Epithelial cell of prostate (primary cell): Measurements from ENCODE around the gene ADCY3.

Source experiments
- DNase-seq: peaks from one replicate; pipeline ENCODE4 v3.0.0-alpha.2; 2011; ENCODE audit warnings: low read depth, low spot score
- H3K27ac ChIP-seq: fragments of 450-650 bp; 2 replicates; pipeline ENCODE4 v1.5.1; 2017; ENCODE audit warnings: mild to moderate bottlenecking

The ADCY3 gene

GRCh38 chr2:24881623-24882022 lies 38.4 kb downstream of the ADCY3 start:
- H3K27ac ChIP-seq = no peak overlapping the region
- no peak for DNase-seq

DNA sequence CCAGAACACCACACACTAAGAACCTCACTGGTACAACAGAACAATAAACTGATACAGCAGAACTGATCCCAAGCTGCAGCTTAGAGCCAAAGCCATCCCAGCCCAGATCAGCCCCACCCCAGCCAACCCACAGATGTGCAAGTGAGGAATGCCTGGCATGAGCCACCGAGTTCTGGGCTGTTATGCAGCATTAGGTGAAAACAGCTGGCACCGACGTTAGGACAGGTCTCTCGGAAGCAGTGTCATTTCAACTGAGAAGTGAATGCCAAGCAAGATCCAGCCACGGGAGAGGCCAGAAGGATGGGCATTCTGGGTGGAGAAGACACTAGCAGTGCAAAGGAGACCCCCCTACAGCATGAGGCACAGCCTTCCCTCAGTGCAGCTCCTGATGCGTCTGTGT lies 38.9 kb downstream of the ADCY3 start:
- no peak overlapping the region for H3K27ac ChIP-seq
- no peak for DNase-seq

- H3K27ac ChIP-seq = no peak overlapping the region
- no peak for DNase-seq
Observed at GRCh38 chr2:24878341-24878740, 41.7 kb downstream of the ADCY3 start.

DNA sequence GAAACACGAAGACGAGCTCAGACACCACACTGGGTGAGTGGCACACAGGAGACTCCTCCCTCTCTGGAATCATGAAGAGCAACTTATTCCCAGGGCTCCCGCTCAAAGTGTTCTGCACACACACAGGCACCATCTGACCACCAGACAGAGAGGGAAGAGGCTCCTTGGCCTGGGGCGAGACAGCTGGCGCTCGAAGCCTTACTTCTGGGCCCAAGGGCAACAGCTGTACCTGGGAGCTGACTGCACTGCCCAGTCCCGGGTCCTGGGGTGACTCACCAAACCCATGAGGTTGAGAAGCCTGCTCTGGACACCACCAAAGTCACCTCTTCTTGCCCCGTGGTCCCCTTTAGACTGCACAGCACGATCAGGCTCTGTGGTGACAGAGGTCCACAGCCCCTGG lies 42.4 kb downstream of the ADCY3 start:
- no peak for DNase-seq
- no peak overlapping the region for H3K27ac ChIP-seq

DNA sequence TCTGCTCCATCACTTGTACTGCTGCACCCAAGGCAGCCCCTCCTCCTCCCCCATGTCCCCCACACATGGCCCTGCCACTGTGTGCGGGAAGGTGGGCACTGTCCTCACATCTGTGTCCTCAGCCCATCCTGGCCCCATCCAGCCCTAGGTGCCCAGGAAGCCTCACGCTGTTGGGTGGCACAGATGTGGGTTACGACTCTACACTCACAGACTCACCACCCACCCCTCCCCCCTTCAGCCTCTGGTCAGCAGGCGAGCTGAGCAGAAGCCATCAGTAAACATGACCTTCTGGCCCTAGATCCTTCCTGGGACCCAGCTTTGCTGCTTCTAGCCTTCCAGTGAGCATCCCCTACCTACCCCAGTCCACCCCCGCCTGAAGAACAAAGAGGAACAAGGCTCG lies 43.0 kb downstream of the ADCY3 start:
- no peak for DNase-seq
- H3K27ac ChIP-seq = no peak overlapping the region

GRCh38 chr2:24875901-24876300 lies 44.1 kb downstream of the ADCY3 start:
- no peak overlapping the region for H3K27ac ChIP-seq
- DNase-seq = no peak

- DNase-seq = no peak
- no peak overlapping the region for H3K27ac ChIP-seq
Observed at GRCh38 chr2:24875272-24875671, 44.8 kb downstream of the ADCY3 start.

- no peak overlapping the region for H3K27ac ChIP-seq
- DNase-seq = no peak
Observed at GRCh38 chr2:24874035-24874434, 46.0 kb downstream of the ADCY3 start.

GRCh38 chr2:24873619-24874018 lies 46.4 kb downstream of the ADCY3 start:
- DNase-seq = no peak
- no peak overlapping the region for H3K27ac ChIP-seq

GRCh38 chr2:24872344-24873115 lies 47.5 kb downstream of the ADCY3 start:
- DNase-seq = no peak
- no peak overlapping the region for H3K27ac ChIP-seq

GRCh38 chr2:24871852-24872333 lies 48.1 kb downstream of the ADCY3 start:
- H3K27ac ChIP-seq = no peak overlapping the region
- DNase-seq = no peak

- no peak overlapping the region for H3K27ac ChIP-seq
- DNase-seq = no peak
Observed at GRCh38 chr2:24870891-24871705, 48.9 kb downstream of the ADCY3 start.

DNA sequence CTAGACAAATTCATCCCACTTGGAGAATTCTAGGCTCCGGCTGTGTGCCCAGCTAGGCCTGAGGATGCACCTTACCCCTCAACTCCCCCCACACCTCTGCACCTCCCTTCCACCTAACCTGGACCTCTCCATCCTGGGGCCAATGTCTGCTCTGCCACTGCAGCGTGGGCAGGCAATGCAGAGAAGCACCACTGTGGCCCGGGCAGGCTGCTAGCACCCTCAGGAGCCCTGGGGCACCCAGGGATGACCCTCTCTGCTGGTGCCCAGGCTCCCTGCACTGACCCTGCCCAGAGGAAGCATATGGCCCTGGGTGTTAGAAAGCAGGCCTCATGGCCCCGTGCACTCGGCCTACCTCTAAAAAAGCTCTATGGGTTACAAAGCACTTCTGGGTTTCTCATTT lies 49.6 kb downstream of the ADCY3 start:
- no peak for DNase-seq
- no peak overlapping the region for H3K27ac ChIP-seq

DNA sequence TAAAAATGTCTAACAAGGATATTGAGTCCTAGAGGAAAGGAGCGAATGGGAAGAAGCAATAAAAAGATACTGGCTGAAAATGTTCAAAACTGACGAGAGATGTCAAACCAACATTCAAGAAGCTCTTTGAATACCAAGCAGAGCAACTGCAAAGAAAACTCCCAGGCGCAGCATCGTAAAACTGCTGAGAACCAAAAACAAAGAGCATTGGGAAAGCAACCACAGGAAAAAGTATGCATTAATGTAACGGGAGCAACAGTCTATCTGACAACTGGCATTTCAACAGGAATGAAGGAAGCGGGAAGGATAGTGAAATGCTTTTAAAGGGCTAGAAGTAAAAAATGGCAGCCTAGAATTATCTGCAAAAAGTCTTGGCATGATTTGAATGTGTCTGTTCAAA lies 53.1 kb downstream of the ADCY3 start:
- H3K27ac ChIP-seq = no peak overlapping the region
- no peak for DNase-seq

GRCh38 chr2:24863641-24864040 lies 56.4 kb downstream of the ADCY3 start:
- no peak for DNase-seq
- H3K27ac ChIP-seq = no peak overlapping the region

DNA sequence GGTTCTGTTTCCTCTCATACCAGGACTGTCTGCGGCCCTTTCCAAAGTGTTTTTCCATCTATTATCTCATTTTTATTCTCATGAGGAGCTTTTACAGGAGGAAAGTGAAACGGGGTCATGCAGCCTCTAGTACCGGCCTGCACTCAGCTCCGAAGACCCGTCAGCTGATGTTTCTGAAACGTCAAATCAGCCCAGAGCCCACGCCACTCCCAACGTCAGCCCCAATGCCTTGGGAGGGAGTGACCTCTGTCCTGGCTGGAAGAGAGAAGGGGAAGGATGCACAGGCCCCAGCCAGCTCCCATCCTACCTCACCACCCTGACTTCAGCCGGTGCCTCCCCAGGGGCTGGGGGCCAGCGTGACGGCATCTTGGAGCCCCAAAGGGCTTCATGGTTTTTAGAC lies 58.5 kb downstream of the ADCY3 start:
- no peak overlapping the region for H3K27ac ChIP-seq
- no peak for DNase-seq

GRCh38 chr2:24860631-24861030 lies 59.4 kb downstream of the ADCY3 start:
- DNase-seq = no peak
- no peak overlapping the region for H3K27ac ChIP-seq

GRCh38 chr2:24859968-24860600 lies 60.0 kb downstream of the ADCY3 start:
- no peak overlapping the region for H3K27ac ChIP-seq
- no peak for DNase-seq

DNA sequence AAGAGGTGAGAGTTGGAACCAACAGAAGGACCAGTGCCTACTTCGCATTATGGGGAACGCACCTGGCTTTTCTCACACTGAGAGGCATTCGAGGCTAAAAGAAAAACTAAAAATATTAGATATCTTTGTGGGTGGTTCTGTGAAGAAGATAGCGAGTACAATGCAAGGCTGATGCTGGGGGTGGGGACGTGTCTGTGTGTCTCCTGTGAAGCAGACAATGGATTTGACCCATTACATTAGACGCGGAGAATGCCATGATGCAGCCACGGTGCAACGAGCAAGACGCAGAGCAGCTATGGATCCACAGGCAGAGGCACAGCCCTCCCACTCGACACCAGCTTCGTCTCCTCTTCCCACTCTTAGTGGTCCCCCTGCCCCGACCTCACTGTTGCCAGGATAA lies 61.0 kb downstream of the ADCY3 start:
- no peak overlapping the region for H3K27ac ChIP-seq
- DNase-seq = no peak

DNA sequence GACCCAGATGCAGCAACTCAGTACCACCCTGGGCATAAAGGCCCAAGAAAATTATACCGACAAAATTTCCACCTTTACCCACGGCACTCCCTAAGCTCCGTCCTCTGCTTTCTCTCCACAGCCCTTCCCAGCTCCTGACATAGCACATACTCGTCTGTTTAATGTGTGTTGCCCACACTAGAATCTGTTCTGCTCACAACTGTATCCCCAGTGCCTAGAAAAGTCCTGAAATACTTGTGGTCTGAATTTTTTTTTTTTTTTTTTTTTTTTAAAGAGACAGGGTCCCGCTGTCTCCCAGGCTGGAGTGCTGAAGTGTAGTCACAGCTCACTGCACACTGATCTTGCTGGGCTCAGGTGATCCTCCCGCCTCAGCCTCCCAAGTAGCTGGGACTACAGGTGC lies 62.3 kb downstream of the ADCY3 start:
- no peak for DNase-seq

GRCh38 chr2:24856791-24857211 lies 63.2 kb downstream of the ADCY3 start:
- DNase-seq = no peak
- no peak overlapping the region for H3K27ac ChIP-seq

More for the DNA sequence above, 62.3 kb downstream of the ADCY3 start:
- no peak overlapping the region for H3K27ac ChIP-seq
